ENCODE data around the gene PLPP1. TPM values are rescaled to one million over a fixed set of nuclear protein-coding genes. Genes with fewer than 3 reads are reported as not detected.

Gene PLPP1
- total RNA-seq, 1 donor from 2014 or later, result 38.9 TPM

DNA sequence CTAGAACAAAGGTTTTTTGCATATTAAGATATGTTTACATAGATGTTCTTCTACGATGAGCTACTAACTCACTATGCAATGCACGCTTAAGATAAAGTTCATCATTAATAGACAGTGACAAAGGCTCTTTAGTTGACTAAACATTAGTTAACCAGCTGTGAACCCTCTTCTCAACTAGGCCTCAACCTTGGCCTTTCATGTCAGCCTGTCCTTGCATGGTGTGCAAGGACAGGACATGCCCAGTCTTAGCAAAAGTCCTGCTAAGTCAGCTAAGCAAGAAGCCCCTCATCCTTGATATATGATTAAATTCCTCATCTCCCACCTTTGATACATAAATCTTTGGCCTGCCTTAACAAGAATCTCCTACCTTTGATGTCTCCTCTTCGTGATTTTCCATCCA is 50.9 kb downstream of the PLPP1 start:
- Mint-ChIP-seq H3K4me3 (ENCODE audit: unreplicated experiment) (no peak overlapping the region), H3K27me3 (ENCODE audit: unreplicated experiment) (no peaks in the 10 kb centered on the region), H3K4me1 (ENCODE audit: unreplicated experiment) (peaks cover 19% of the 10 kb centered on the region), H3K27ac (ENCODE audit: unreplicated experiment) (no peak overlapping the region), H3K36me3 (ENCODE audit: unreplicated experiment) (peaks cover 2% of the 10 kb centered on the region), H3K9me3 (ENCODE audit: unreplicated experiment) (no peaks in the 10 kb centered on the region)
- TF ChIP-seq, protein P1, sequence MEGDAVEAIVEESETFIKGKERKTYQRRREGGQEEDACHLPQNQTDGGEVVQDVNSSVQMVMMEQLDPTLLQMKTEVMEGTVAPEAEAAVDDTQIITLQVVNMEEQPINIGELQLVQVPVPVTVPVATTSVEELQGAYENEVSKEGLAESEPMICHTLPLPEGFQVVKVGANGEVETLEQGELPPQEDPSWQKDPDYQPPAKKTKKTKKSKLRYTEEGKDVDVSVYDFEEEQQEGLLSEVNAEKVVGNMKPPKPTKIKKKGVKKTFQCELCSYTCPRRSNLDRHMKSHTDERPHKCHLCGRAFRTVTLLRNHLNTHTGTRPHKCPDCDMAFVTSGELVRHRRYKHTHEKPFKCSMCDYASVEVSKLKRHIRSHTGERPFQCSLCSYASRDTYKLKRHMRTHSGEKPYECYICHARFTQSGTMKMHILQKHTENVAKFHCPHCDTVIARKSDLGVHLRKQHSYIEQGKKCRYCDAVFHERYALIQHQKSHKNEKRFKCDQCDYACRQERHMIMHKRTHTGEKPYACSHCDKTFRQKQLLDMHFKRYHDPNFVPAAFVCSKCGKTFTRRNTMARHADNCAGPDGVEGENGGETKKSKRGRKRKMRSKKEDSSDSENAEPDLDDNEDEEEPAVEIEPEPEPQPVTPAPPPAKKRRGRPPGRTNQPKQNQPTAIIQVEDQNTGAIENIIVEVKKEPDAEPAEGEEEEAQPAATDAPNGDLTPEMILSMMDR (IDR thresholded peaks at IDR 0.05), result no peak
- no peak for DNase-seq (ENCODE audit: extremely low spot score, unreplicated experiment)

DNA sequence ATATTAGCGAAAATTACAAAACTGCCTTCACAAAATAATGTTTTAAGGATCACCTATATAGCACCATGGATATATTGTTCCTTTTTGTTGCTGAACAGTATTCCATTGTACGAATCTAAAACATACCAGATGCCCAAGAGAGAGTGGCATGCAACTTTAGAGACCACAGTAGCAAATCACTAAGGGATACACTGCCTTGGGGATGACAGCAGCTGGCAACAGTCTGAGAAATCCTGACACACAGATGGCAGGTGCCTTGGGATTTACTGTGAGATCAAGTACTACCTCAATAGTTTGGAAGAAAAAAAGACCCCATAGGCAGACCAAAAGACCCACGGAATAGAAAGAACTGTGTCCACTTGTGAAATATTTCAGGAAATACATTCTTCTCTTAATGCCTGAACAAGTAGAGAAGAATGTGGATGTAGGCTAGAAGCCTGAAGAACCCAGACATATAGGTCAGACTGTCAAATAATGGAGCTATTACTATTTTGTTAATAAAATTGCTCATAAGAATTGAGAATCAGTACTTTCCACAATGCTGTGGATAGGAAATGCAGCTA is 53.4 kb downstream of the PLPP1 start:
- no peak overlapping the region for H3K4me3 Mint-ChIP-seq (ENCODE audit: unreplicated experiment)
- H3K4me1 Mint-ChIP-seq (ENCODE audit: unreplicated experiment), result peaks cover 19% of the 10 kb centered on the region
- no peaks in the 10 kb centered on the region for H3K27me3 Mint-ChIP-seq (ENCODE audit: unreplicated experiment)
- no peaks in the 10 kb centered on the region for H3K9me3 Mint-ChIP-seq (ENCODE audit: unreplicated experiment)
- H3K36me3 Mint-ChIP-seq (ENCODE audit: unreplicated experiment), result peaks cover 2% of the 10 kb centered on the region
- H3K27ac Mint-ChIP-seq (ENCODE audit: unreplicated experiment), result peak overlapping the region; percentile 70
- no peak for DNase-seq (ENCODE audit: extremely low spot score, unreplicated experiment)
- TF ChIP-seq, protein P1 (IDR thresholded peaks at IDR 0.05), result no peak

DNA sequence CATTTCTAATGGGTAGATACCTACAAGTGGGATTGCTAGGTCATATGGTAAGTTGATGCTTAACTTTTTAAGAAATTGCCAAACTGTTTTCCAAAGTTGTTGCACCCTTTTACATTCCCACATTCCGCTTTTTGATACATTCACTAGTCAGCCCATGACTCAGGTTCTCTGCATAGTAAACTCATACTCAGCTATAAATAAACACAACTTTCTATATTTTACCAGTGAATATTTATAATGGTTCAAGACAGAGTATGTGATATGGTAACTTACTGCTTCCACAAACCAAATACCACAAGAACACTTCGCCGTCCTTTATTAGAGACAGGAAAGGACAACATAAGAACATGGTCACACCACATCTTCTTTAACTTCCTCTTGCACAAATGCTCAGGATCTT is 54.0 kb downstream of the PLPP1 start:
- Mint-ChIP-seq H3K27ac (ENCODE audit: unreplicated experiment) (peak overlapping the region; percentile 70), H3K4me1 (ENCODE audit: unreplicated experiment) (peaks cover 19% of the 10 kb centered on the region), H3K36me3 (ENCODE audit: unreplicated experiment) (peaks cover under 1% of the 10 kb centered on the region), H3K27me3 (ENCODE audit: unreplicated experiment) (no peaks in the 10 kb centered on the region), H3K4me3 (ENCODE audit: unreplicated experiment) (no peak overlapping the region), H3K9me3 (ENCODE audit: unreplicated experiment) (no peaks in the 10 kb centered on the region)
- DNase-seq (ENCODE audit: extremely low spot score, unreplicated experiment), result no peak
- TF ChIP-seq, protein P1 (IDR thresholded peaks at IDR 0.05), result no peak

DNA sequence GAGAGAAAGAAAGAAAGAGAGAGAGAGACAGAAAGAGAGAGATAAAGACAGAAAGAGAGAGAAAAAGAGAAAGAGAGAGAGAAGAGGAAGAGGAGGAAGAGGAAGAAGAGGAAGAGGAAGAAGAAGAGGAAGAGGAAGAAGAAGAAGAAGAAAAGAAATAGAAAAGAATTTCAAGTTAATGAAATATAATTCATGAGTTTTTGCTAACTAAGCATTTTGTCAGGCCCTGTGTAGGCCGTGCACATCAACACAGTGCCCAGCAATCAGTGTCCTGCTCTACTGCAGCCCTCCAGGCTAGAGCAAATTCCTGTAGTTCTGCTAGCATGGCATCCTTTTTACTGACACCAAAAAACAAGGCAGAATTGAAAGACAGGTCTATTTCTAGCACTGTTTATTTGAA is 62.1 kb downstream of the PLPP1 start:
- H3K36me3 Mint-ChIP-seq (ENCODE audit: unreplicated experiment), result peaks cover 2% of the 10 kb centered on the region
- H3K9me3 Mint-ChIP-seq (ENCODE audit: unreplicated experiment), result no peaks in the 10 kb centered on the region
- DNase-seq (ENCODE audit: extremely low spot score, unreplicated experiment), result no peak
- H3K4me1 Mint-ChIP-seq (ENCODE audit: unreplicated experiment), result peaks cover 15% of the 10 kb centered on the region
- H3K27ac Mint-ChIP-seq (ENCODE audit: unreplicated experiment), result no peak overlapping the region
- H3K4me3 Mint-ChIP-seq (ENCODE audit: unreplicated experiment), result no peak overlapping the region
- TF ChIP-seq, protein P1 (IDR thresholded peaks at IDR 0.05), result no peak
- no peaks in the 10 kb centered on the region for H3K27me3 Mint-ChIP-seq (ENCODE audit: unreplicated experiment)

DNA sequence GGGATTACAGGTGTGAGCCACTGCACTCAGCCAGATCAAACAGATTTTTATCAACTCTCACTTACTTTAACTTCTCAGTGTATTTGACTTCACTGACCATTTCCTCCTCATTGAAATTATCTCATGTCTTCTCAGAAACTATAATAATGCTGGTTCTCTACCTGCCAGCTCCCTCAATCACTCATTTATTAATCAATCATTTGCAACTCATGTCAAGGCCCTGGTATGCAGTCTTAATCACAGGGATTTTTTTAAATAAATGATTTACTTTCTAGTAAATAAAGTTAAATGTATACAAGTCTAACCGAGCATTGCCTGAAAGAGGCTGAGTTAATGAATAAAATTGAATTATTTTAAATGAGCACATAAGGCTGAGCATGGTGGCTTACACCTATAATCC is 63.3 kb downstream of the PLPP1 start:
- Mint-ChIP-seq H3K27ac (ENCODE audit: unreplicated experiment) (no peak overlapping the region), H3K9me3 (ENCODE audit: unreplicated experiment) (no peaks in the 10 kb centered on the region), H3K4me1 (ENCODE audit: unreplicated experiment) (peaks cover 15% of the 10 kb centered on the region), H3K27me3 (ENCODE audit: unreplicated experiment) (no peaks in the 10 kb centered on the region), H3K36me3 (ENCODE audit: unreplicated experiment) (peaks cover 4% of the 10 kb centered on the region), H3K4me3 (ENCODE audit: unreplicated experiment) (no peak overlapping the region)
- DNase-seq (ENCODE audit: extremely low spot score, unreplicated experiment), result no peak
- TF ChIP-seq, protein P1 (IDR thresholded peaks at IDR 0.05), result no peak

All from osteocyte (in vitro differentiated cells).